ENCODE results near the gene GLB1L3. TPM values are rescaled to one million over a fixed set of nuclear protein-coding genes. Genes with fewer than 3 reads are reported as not detected.

Gene GLB1L3
- total and polyA plus RNA-seq, 2 donors, result 0.71 to 1.8 TPM

DNA sequence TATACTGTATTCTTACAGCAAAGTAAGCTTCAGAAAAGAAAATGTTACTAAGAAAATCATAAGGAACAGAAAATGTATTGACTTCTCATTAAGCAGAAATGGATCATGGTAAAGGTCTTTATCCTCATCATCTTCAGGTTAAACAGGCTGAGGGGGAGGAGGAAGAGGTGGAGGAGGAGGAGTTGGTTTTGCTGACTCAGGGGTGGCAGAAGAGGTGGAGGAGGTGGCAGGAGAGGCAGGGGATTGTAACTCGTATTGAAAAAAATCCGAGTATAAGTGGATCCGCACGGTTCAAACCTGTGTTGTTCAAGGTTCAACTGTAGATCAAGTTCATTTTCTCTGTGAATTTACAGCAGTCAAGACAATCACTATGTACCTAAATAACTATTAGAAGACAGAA lies 13.0 kb downstream of the GLB1L3 start:
- Histone ChIP-seq H3K27me3 (ENCODE audit: control insufficient read depth in 2 of 2, insufficient read depth in 1 of 2, low read length in 1 of 2) (peaks cover 0 to 3% of the 10 kb centered on the region in 2 donors), H3K4me3 (ENCODE audit: low read length in 2 of 2) (no peak overlapping the region), H3K4me1 (ENCODE audit: control insufficient read depth in 2 of 2, insufficient read depth in 2 of 2, low read length in 2 of 2) (no peaks in the 10 kb centered on the region), H3K27ac (ENCODE audit: low read depth in 1 of 2, low read length in 1 of 2) (no peak overlapping the region), H3K9me3 (ENCODE audit: control insufficient read depth in 2 of 2, insufficient read depth in 1 of 2, low read length in 1 of 2) (no peaks in the 10 kb centered on the region), H3K36me3 (ENCODE audit: control insufficient read depth in 2 of 2, insufficient read depth in 2 of 2, low read length in 1 of 2) (no peaks in the 10 kb centered on the region)
- DNase-seq (ENCODE audit: low read depth in 6 of 9, low spot score in 9 of 9), result no peak
- WGBS, result 90% methylated on average over 4 of the region's 4 CpGs

- no peak for DNase-seq (ENCODE audit: low read depth in 6 of 9, low spot score in 9 of 9)
- no peaks in the 10 kb centered on the region for H3K9me3 ChIP-seq (ENCODE audit: control insufficient read depth in 2 of 2, insufficient read depth in 1 of 2, low read length in 1 of 2)
- H3K4me1 ChIP-seq (ENCODE audit: control insufficient read depth in 2 of 2, insufficient read depth in 2 of 2, low read length in 2 of 2), result no peaks in the 10 kb centered on the region
- no peak overlapping the region for H3K4me3 ChIP-seq (ENCODE audit: low read length in 2 of 2)
- H3K27me3 ChIP-seq (ENCODE audit: control insufficient read depth in 2 of 2, insufficient read depth in 1 of 2, low read length in 1 of 2), result peaks cover 0 to 3% of the 10 kb centered on the region in 2 donors
- no peaks in the 10 kb centered on the region for H3K36me3 ChIP-seq (ENCODE audit: control insufficient read depth in 2 of 2, insufficient read depth in 2 of 2, low read length in 1 of 2)
- no peak overlapping the region for H3K27ac ChIP-seq (ENCODE audit: low read depth in 1 of 2, low read length in 1 of 2)
- WGBS, result 68% methylated on average over 12 of the region's 12 CpGs
Observed at GRCh38 chr11:134289789-134290188, 13.6 kb downstream of the GLB1L3 start.

GRCh38 chr11:134290646-134291045 lies 14.5 kb downstream of the GLB1L3 start:
- H3K4me1 ChIP-seq (ENCODE audit: control insufficient read depth in 2 of 2, insufficient read depth in 2 of 2, low read length in 2 of 2), result no peaks in the 10 kb centered on the region
- H3K4me3 ChIP-seq (ENCODE audit: low read length in 2 of 2), result no peak overlapping the region
- no peak overlapping the region for H3K27ac ChIP-seq (ENCODE audit: low read depth in 1 of 2, low read length in 1 of 2)
- H3K36me3 ChIP-seq (ENCODE audit: control insufficient read depth in 2 of 2, insufficient read depth in 2 of 2, low read length in 1 of 2), result no peaks in the 10 kb centered on the region
- H3K27me3 ChIP-seq (ENCODE audit: control insufficient read depth in 2 of 2, insufficient read depth in 1 of 2, low read length in 1 of 2), result peaks cover 0 to 3% of the 10 kb centered on the region in 2 donors
- H3K9me3 ChIP-seq (ENCODE audit: control insufficient read depth in 2 of 2, insufficient read depth in 1 of 2, low read length in 1 of 2), result no peaks in the 10 kb centered on the region
- DNase-seq (ENCODE audit: low read depth in 6 of 9, low spot score in 9 of 9), result no peak
- WGBS, result 97% methylated on average over 7 of the region's 7 CpGs

- no peak overlapping the region for H3K4me3 ChIP-seq (ENCODE audit: low read length in 2 of 2)
- WGBS, result 97% methylated on average over 6 of the region's 6 CpGs
- H3K36me3 ChIP-seq (ENCODE audit: control insufficient read depth in 2 of 2, insufficient read depth in 2 of 2, low read length in 1 of 2), result no peaks in the 10 kb centered on the region
- DNase-seq (ENCODE audit: low read depth in 6 of 9, low spot score in 9 of 9), result no peak
- H3K27ac ChIP-seq (ENCODE audit: low read depth in 1 of 2, low read length in 1 of 2), result no peak overlapping the region
- no peaks in the 10 kb centered on the region for H3K9me3 ChIP-seq (ENCODE audit: control insufficient read depth in 2 of 2, insufficient read depth in 1 of 2, low read length in 1 of 2)
- peaks cover 0 to 3% of the 10 kb centered on the region in 2 donors for H3K27me3 ChIP-seq (ENCODE audit: control insufficient read depth in 2 of 2, insufficient read depth in 1 of 2, low read length in 1 of 2)
- no peaks in the 10 kb centered on the region for H3K4me1 ChIP-seq (ENCODE audit: control insufficient read depth in 2 of 2, insufficient read depth in 2 of 2, low read length in 2 of 2)
Observed at GRCh38 chr11:134291196-134291595, 15.0 kb downstream of the GLB1L3 start.

DNA sequence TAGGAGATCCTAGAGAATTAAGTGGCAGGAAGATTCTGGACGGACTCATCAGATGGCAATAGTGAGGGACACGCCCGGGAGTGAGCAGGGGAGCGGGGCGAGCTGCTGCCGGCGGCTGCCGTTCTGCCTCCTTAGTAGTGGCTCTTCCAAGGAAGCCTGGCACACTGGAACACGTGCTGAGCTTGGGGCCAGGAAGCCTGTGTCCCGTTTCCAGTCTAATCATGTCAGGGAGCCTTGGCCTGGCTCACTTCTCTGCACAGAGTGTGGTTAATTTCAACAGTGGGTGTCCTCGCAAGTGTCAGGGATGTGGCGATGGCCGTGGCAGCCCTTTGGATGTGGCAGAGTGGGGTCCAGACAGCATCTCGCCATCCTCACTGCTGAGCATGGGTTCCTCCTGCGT lies 16.5 kb downstream of the GLB1L3 start:
- no peaks in the 10 kb centered on the region for H3K36me3 ChIP-seq (ENCODE audit: control insufficient read depth in 2 of 2, insufficient read depth in 2 of 2, low read length in 1 of 2)
- no peak overlapping the region for H3K4me3 ChIP-seq (ENCODE audit: low read length in 2 of 2)
- 95% methylated on average over 15 of the region's 15 CpGs for WGBS
- H3K27ac ChIP-seq (ENCODE audit: low read depth in 1 of 2, low read length in 1 of 2), result no peak overlapping the region
- no peaks in the 10 kb centered on the region for H3K4me1 ChIP-seq (ENCODE audit: control insufficient read depth in 2 of 2, insufficient read depth in 2 of 2, low read length in 2 of 2)
- no peaks in the 10 kb centered on the region for H3K9me3 ChIP-seq (ENCODE audit: control insufficient read depth in 2 of 2, insufficient read depth in 1 of 2, low read length in 1 of 2)
- peaks cover 0 to 3% of the 10 kb centered on the region in 2 donors for H3K27me3 ChIP-seq (ENCODE audit: control insufficient read depth in 2 of 2, insufficient read depth in 1 of 2, low read length in 1 of 2)
- no peak for DNase-seq (ENCODE audit: low read depth in 6 of 9, low spot score in 9 of 9)

- Histone ChIP-seq H3K36me3 (ENCODE audit: control insufficient read depth in 2 of 2, insufficient read depth in 2 of 2, low read length in 1 of 2) (no peaks in the 10 kb centered on the region), H3K4me3 (ENCODE audit: low read length in 2 of 2) (no peak overlapping the region), H3K27ac (ENCODE audit: low read depth in 1 of 2, low read length in 1 of 2) (no peak overlapping the region), H3K27me3 (ENCODE audit: control insufficient read depth in 2 of 2, insufficient read depth in 1 of 2, low read length in 1 of 2) (peaks cover 0 to 3% of the 10 kb centered on the region in 2 donors), H3K9me3 (ENCODE audit: control insufficient read depth in 2 of 2, insufficient read depth in 1 of 2, low read length in 1 of 2) (no peaks in the 10 kb centered on the region), H3K4me1 (ENCODE audit: control insufficient read depth in 2 of 2, insufficient read depth in 2 of 2, low read length in 2 of 2) (no peaks in the 10 kb centered on the region)
- 91% methylated on average over 20 of the region's 20 CpGs for WGBS
- no peak for DNase-seq (ENCODE audit: low read depth in 6 of 9, low spot score in 9 of 9)
Observed at GRCh38 chr11:134293119-134294113, 17.2 kb downstream of the GLB1L3 start.

DNA sequence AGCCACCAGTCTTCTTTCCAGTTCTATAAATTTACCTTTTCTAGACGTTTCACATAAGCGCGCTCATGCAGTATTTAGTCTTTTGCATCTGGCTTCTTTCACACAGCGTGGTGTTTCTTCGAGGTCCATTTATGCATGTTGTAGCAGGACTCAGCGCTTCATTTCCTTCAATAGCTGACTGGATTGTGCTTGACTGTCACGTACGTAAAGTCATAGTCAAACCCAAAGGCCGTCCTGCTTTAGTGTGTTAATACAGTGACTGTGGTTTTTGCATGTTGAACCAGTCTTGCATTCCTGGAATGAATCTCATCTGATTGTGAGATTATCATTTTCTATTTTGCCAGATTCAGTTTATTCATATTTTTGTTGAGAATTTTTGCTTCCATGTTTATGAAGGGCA lies 18.5 kb downstream of the GLB1L3 start:
- H3K4me3 ChIP-seq (ENCODE audit: low read length in 2 of 2), result no peak overlapping the region
- DNase-seq (ENCODE audit: low read depth in 6 of 9, low spot score in 9 of 9), result no peak
- H3K36me3 ChIP-seq (ENCODE audit: control insufficient read depth in 2 of 2, insufficient read depth in 2 of 2, low read length in 1 of 2), result no peaks in the 10 kb centered on the region
- no peaks in the 10 kb centered on the region for H3K9me3 ChIP-seq (ENCODE audit: control insufficient read depth in 2 of 2, insufficient read depth in 1 of 2, low read length in 1 of 2)
- H3K4me1 ChIP-seq (ENCODE audit: control insufficient read depth in 2 of 2, insufficient read depth in 2 of 2, low read length in 2 of 2), result no peaks in the 10 kb centered on the region
- WGBS, result 89% methylated on average over 9 of the region's 9 CpGs
- peaks cover 0 to 3% of the 10 kb centered on the region in 2 donors for H3K27me3 ChIP-seq (ENCODE audit: control insufficient read depth in 2 of 2, insufficient read depth in 1 of 2, low read length in 1 of 2)
- no peak overlapping the region for H3K27ac ChIP-seq (ENCODE audit: low read depth in 1 of 2, low read length in 1 of 2)

GRCh38 chr11:134312223-134312622 lies 36.0 kb downstream of the GLB1L3 start:
- no peak overlapping the region for H3K27ac ChIP-seq (ENCODE audit: low read depth in 1 of 2, low read length in 1 of 2)
- H3K4me1 ChIP-seq (ENCODE audit: control insufficient read depth in 2 of 2, insufficient read depth in 2 of 2, low read length in 2 of 2), result no peaks in the 10 kb centered on the region
- WGBS, result 89% methylated on average over 12 of the region's 12 CpGs
- H3K9me3 ChIP-seq (ENCODE audit: control insufficient read depth in 2 of 2, insufficient read depth in 1 of 2, low read length in 1 of 2), result no peaks in the 10 kb centered on the region
- no peaks in the 10 kb centered on the region for H3K36me3 ChIP-seq (ENCODE audit: control insufficient read depth in 2 of 2, insufficient read depth in 2 of 2, low read length in 1 of 2)
- H3K4me3 ChIP-seq (ENCODE audit: low read length in 2 of 2), result no peak overlapping the region
- DNase-seq (ENCODE audit: low read depth in 6 of 9, low spot score in 9 of 9), result no peak
- H3K27me3 ChIP-seq (ENCODE audit: control insufficient read depth in 2 of 2, insufficient read depth in 1 of 2, low read length in 1 of 2), result peaks cover 0 to 6% of the 10 kb centered on the region in 2 donors

DNA sequence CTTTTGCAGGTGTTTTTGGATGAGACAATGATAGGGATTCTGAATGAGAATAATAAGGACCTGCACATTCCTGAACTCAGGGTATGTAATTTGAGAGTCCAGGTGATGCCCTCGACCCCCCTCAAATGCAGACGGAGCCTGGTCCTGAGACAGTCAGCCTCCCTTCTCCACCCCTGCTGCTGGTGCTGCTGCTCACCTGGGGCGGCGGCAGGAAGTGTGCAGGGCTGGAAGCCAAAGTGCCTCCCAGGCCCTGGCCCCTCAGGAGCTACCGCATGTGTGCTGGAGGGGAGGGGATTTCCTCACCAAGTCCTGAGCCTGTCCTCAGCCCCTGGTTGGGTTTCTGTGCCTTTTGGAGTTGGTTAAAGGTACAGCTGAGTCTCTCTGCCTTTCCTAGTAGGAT lies 36.6 kb downstream of the GLB1L3 start:
- WGBS, result 77% methylated on average over 5 of the region's 5 CpGs
- DNase-seq (ENCODE audit: low read depth in 6 of 9, low spot score in 9 of 9), result no peak
- peaks cover 0 to 6% of the 10 kb centered on the region in 2 donors for H3K27me3 ChIP-seq (ENCODE audit: control insufficient read depth in 2 of 2, insufficient read depth in 1 of 2, low read length in 1 of 2)
- H3K4me3 ChIP-seq (ENCODE audit: low read length in 2 of 2), result no peak overlapping the region
- H3K4me1 ChIP-seq (ENCODE audit: control insufficient read depth in 2 of 2, insufficient read depth in 2 of 2, low read length in 2 of 2), result no peaks in the 10 kb centered on the region
- H3K9me3 ChIP-seq (ENCODE audit: control insufficient read depth in 2 of 2, insufficient read depth in 1 of 2, low read length in 1 of 2), result no peaks in the 10 kb centered on the region
- H3K36me3 ChIP-seq (ENCODE audit: control insufficient read depth in 2 of 2, insufficient read depth in 2 of 2, low read length in 1 of 2), result no peaks in the 10 kb centered on the region
- H3K27ac ChIP-seq (ENCODE audit: low read depth in 1 of 2, low read length in 1 of 2), result no peak overlapping the region
